Effector memory CD8-positive, alpha-beta T cell (primary cell): ENCODE results near the gene ME1.

Experiments
- ATAC-seq: fragments of 150-1000 bp; cut with Tn5 transposase; replicated peaks from 2 replicates; pipeline ENCODE4 v1.10.0; 2021; ENCODE audit warnings: mild to moderate bottlenecking, moderate library complexity
- DNase-seq, 3 experiments: peaks; one replicate each; pipeline ENCODE4 v3.0.0; 2021
- H3K27ac Mint-ChIP-seq, 2 donors: one replicate each; pipeline ENCODE4 v1.8.0; 2022; ENCODE audit warnings: mild to moderate bottlenecking in 2 of 2, mixed read lengths in 2 of 2, moderate library complexity in 2 of 2
- H3K27me3 Mint-ChIP-seq, 2 donors: one replicate each; pipeline ENCODE4 v1.8.0; 2022; ENCODE audit warnings: mixed read lengths in 2 of 2
- H3K36me3 Mint-ChIP-seq: one replicate; pipeline ENCODE4 v1.8.0; 2022; ENCODE audit warnings: mild to moderate bottlenecking, moderate library complexity, mixed read lengths; ENCODE audit not compliant: insufficient read depth
- H3K4me1 Mint-ChIP-seq, 2 donors: one replicate each; pipeline ENCODE4 v1.8.0; 2022; ENCODE audit warnings: low read depth in 2 of 2, mixed read lengths in 2 of 2
- H3K4me3 Mint-ChIP-seq, 2 donors: one replicate each; pipeline ENCODE4 v1.8.0; 2022; ENCODE audit warnings: mild to moderate bottlenecking in 2 of 2, mixed read lengths in 2 of 2, moderate library complexity in 2 of 2
- H3K9me3 Mint-ChIP-seq, 2 donors: one replicate each; pipeline ENCODE4 v1.8.0; 2022; ENCODE audit warnings: mixed read lengths in 2 of 2

ME1 gene

GRCh38 chr6:83176246-83176645 lies 254.6 kb downstream of the ME1 start:
- Mint-ChIP-seq H3K27me3 (no peaks in the 10 kb centered on the region), H3K9me3 (no peaks in the 10 kb centered on the region), H3K4me3 (no peak overlapping the region), H3K36me3 (peaks cover 26% of the 10 kb centered on the region), H3K27ac (no peak overlapping the region), H3K4me1 (peaks cover 0 to 6% of the 10 kb centered on the region in 2 donors)
- DNase-seq (no peak), ATAC-seq (no peak)

- ATAC-seq: no peak
- no peak overlapping the region for H3K4me3 Mint-ChIP-seq
- no peak for DNase-seq
- H3K4me1 Mint-ChIP-seq: no peaks in the 10 kb centered on the region
- peak overlapping the region; percentile 4 to 44 for H3K27ac Mint-ChIP-seq
- no peaks in the 10 kb centered on the region for H3K27me3 Mint-ChIP-seq
- peaks cover 61% of the 10 kb centered on the region for H3K36me3 Mint-ChIP-seq
- no peaks in the 10 kb centered on the region for H3K9me3 Mint-ChIP-seq
Measured at GRCh38 chr6:83169511-83169910, 261.3 kb downstream of the ME1 start.

- Mint-ChIP-seq H3K27ac (peak overlapping the region; percentile 4 to 44), H3K27me3 (no peaks in the 10 kb centered on the region), H3K36me3 (peaks cover 57% of the 10 kb centered on the region), H3K9me3 (no peaks in the 10 kb centered on the region), H3K4me3 (no peak overlapping the region), H3K4me1 (no peaks in the 10 kb centered on the region)
- ATAC-seq: no peak
- no peak for DNase-seq
Measured at GRCh38 chr6:83169106-83169505, 261.7 kb downstream of the ME1 start.

- H3K4me3 Mint-ChIP-seq: no peak overlapping the region
- H3K9me3 Mint-ChIP-seq: no peaks in the 10 kb centered on the region
- H3K4me1 Mint-ChIP-seq: no peaks in the 10 kb centered on the region
- no peak for ATAC-seq
- peaks cover 57% of the 10 kb centered on the region for H3K36me3 Mint-ChIP-seq
- no peak for DNase-seq
- no peaks in the 10 kb centered on the region for H3K27me3 Mint-ChIP-seq
- H3K27ac Mint-ChIP-seq: no peak overlapping the region
Measured at GRCh38 chr6:83168556-83168955, 262.3 kb downstream of the ME1 start.

- Mint-ChIP-seq H3K36me3 (peaks cover 57% of the 10 kb centered on the region), H3K9me3 (no peaks in the 10 kb centered on the region), H3K4me1 (no peaks in the 10 kb centered on the region), H3K27me3 (no peaks in the 10 kb centered on the region), H3K4me3 (no peak overlapping the region), H3K27ac (peak overlapping the region in 1 of 2 donors; percentile 46)
- no peak for ATAC-seq
- DNase-seq: no peak
Measured at GRCh38 chr6:83167726-83168278, 263.0 kb downstream of the ME1 start.
